GM21786 (cell line): ENCODE results near the gene DNER.

Source experiments
- ATAC-seq: cut with Tn5 transposase; IDR thresholded peaks from one replicate; pipeline ENCODE4 v1.9.1; 2021; ENCODE audit not compliant: unreplicated experiment

Gene DNER

DNA sequence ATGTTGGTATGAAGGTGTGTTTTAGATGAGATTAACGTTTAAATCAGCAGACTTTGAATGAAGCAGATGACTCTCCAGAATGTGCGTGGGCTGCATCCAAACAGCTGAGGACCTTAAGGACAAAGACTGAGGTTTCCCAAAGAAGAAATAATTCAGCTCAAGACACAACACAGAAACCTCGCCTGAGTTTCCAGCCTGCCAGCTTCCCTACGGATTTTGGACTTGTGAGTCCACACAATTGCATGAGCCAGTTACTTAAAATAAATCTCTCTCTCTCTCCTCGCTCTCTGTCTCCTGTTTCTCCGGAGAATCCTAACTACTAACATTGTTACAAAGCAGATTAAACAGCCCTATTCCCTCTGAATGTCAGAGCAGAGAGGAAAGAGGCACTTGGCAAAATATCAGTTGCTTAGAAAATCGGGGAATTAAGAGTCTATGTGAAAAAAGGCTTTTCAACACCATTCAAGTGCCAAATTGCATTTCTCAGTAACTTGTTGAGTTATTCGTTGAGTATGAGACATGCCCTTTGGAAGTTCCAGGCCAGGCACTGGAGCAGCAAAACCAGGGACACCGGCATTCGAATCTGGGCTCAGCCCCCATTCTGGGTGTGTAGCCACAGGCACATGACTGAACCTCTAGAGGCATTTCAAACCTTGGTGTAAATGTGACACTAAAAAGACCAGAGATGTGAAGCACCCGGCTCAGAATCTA is 268.7 kb downstream of the DNER start:
- no peak for ATAC-seq

DNA sequence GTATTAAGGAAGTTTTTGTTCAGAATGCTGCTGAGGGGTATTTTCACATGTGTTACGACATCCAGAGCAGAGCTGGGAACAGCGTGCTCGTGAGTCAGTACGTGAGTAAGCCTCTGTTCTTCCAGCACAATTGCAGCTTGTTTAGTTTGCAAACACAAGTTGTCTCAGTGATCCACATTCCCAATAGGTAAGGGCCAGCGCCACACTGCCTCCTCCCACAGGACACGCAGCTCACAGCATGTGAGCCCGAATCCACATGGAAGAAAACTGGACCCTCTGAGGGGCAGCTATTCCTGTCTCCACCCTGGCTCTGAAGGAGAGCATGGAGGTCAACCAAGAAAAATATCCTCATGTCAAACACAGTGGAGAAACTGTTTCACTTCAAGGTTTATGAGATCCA is 269.3 kb downstream of the DNER start:
- no peak for ATAC-seq

GRCh38 chr2:229443546-229444268 is 270.6 kb downstream of the DNER start:
- ATAC-seq = no peak

- no peak for ATAC-seq
These were observed 271.2 kb downstream of the DNER start for GRCh38 chr2:229443141-229443540.

DNA sequence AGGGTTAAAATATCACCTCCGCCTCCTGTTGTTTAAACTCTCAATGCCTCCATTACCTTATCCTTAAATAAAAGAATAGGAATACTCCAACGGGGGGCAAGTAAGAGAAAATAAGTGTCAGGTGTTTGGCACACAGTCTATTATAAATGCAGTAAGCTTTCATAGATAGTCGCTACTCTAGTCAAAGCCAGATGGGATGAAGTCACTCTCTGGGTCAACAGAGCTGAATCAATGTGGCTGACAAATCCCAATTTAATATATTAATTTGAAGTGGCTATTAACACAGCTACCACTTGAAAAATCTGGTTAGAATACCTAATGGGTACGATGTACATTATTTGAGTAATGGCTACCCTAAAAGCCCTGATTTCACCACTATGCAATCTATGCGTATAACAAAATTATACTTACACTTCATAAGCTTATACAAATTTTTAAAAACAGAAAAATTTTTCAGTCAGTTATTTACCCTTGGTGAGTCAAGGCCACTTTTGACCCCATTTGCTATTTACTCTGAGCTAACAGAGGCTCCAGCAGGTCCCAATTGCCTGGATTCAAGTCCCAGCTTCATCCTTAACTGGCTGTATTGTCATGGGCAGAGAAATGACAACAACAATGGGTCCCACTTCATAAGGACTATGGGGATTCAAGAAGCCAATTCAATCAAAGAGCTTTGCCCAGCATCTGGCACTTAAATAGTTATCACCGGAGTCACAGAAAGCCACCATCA is 275.8 kb downstream of the DNER start:
- ATAC-seq = no peak

DNA sequence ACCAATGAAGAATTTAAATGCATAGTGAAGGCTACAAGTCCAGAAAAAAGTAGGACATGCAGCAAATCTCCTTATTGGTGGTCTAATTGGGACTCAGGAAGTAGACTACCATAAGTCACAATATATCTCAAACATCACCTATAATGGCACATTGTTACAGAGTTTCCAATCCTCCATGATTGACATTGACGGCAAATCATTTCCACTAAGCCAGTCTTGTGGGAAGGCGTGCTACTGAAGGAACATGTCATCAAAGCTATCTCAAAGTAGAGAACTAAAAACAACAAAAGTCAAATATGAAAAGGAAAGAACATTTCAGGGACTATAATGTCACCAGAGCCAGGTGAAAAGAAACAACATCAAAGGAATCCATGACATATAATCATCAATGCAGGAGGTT is 276.9 kb downstream of the DNER start:
- ATAC-seq = no peak

GRCh38 chr2:229434187-229434586 is 280.2 kb downstream of the DNER start:
- no peak for ATAC-seq

- ATAC-seq = no peak
These were observed 281.0 kb downstream of the DNER start for GRCh38 chr2:229433351-229433750.

DNA sequence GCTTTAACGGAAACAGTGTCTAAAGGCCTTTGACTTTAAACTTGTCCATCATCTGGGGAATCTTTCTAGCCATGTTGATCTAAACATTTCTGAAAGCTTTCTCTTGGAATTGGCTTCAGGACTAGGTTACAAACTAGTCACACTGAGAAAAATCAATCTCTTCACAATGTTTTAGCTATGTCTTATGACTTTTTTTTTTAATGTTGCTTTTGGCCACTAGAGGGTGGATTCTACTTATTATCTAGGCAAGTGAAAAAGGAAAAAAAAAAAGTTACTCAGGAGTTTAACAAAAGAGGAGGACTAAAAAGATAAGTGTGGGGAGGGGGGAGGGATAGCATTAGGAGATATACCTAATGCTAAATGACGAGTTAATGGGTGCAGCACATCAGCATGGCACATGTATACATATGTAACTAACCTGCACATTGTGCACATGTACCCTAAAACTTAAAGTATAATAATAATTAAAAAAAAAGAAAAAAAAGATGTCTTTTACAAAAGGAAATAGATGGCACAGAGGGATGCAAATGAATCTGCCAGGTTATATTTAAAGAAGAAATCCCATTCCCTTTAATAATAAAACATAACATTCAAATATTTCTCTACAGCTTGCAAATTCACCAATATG is 282.9 kb downstream of the DNER start:
- ATAC-seq = no peak

GRCh38 chr2:229429589-229429988 is 284.8 kb downstream of the DNER start:
- ATAC-seq = no peak

DNA sequence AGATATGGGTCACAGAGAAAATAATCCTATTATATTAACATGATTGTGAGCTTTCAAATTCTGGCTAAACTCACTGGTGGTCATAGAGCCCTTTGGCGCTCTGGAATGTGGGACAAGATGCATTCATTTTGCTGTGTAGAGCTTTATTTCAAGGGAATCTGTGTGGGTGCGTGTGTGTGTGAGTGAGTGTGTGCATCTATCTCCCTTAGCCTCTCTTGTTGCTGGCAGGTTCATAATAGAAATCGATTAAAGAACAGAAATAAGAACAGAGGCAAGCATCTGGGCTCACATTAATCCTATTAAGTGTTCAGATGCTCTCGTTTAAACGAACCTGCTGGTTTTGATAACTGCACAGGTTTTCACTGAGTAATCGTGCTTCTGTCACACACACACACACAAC is 287.9 kb downstream of the DNER start:
- ATAC-seq = no peak

GRCh38 chr2:229425598-229425997 is 288.8 kb downstream of the DNER start:
- no peak for ATAC-seq

DNA sequence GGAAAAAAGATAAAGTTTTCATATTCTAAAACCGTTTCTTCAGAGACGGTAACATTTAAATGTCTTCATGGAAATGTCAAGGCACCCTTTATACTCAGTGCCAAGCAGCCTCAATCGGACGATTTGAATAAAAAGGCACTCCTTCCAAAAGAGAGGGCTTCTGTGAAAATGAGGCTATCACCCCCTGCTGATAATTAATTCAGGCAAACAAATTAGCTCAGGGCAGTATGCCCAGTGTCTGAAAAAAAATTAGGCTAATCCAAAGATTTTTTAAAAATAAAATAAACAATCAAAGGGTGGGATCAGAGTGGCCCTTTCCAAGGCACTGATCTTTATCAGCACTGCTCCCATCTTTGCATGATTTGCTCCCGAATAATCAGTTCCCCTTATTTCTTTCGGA is 292.3 kb downstream of the DNER start:
- no peak for ATAC-seq

- ATAC-seq = no peak
These were observed 295.2 kb downstream of the DNER start for GRCh38 chr2:229419158-229419557.

DNA sequence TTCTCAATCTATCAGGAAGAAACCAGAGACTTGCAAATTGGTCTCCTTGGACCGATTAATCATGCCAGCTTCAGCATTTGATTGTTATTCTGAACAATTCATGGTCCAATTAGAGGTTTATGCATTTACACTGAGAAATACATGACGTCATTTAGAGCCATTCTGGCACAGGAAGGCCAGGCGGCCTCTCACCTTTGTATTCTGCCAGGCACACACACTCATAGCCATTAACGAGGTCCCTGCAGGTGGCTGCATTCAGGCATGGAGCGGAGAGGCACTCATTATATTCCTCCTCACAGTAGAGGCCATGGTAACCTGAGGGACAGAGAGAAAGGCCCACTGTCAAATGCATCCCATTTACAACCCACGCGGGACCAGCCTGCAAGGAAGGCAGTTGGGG is 296.4 kb downstream of the DNER start:
- no peak for ATAC-seq

DNA sequence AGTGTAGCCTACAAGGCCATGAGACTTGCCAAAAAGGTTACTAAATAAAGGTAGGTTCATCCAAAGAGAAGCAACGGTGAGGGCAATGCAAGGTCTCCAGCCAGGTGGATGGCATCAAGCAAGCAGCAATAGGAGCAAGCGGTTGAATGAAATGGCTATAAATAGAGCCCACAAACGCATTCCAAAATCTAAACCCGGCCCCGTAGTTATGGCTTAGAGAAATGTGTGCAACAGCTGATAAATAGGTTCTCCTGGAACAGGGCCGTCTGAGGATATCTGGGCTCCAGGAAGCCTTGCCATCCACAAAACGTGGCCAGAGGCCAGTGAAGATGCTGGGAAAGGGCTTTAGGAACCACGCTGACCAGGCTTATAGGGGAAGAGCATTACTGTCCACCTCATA is 297.2 kb downstream of the DNER start:
- no peak for ATAC-seq

DNA sequence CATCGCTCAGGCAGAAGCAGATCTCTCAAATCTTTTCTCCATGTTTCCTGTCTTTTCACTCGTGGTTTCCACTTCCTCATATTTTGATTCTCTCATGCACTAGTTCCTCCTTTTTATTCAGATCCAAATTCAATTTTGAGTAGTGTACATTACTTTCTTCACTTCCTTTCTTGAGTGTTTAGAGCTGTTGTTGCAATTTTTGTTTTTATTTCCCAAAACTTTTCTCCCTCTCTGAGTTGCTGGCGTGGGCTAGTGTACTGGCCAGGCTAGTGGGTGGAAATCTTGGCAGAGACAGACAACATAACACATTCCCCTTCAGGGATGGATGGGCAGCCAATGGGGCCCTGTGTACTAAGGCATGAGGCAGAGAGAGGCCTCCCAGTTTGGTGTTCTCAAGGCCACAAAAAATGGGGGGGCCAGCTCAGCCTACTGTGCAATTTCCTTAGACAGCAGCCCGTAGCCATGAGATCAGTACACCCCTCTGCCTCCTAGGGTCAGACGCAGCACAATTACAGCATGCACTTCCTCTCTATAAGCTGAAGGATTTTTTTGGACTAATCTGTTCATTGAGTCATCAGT is 298.1 kb downstream of the DNER start:
- no peak for ATAC-seq

- no peak for ATAC-seq
These were observed 299.7 kb downstream of the DNER start for GRCh38 chr2:229414631-229415030.

DNA sequence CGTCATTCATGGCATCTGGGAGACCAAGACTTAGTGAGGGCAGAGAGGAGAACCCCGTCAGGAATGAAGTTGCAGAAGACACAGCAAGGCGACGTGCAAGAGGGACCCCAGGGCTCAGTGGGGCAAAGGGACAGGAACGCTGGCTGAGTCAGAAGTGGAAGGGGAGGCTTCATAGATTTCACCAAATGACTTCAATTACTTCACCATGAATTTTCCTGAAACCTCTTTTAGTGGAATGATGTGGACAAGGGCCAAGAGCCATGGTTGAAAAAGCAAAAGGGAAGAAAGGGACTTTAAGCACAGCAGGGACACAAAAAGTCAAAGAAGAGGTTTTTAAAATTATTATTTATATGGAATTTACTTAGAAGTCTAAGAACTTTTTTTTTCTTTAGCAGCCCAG is 301.7 kb downstream of the DNER start:
- ATAC-seq = no peak

- no peak for ATAC-seq
These were observed 303.4 kb downstream of the DNER start for GRCh38 chr2:229410946-229411345.

GRCh38 chr2:229410264-229410663 is 304.1 kb downstream of the DNER start:
- no peak for ATAC-seq
